ENCODE data around the gene VSIG4.
"Not testable (repeated sequence)": the region's sequence is repeated elsewhere in the genome, so short reads cannot be mapped to it uniquely, and the experiment has no call there.

Gene VSIG4

GRCh38 chrX:66007851-66008250, 32.0 kb downstream of the VSIG4 start:
- no peak for DNase-seq

GRCh38 chrX:66005830-66006449, 33.9 kb downstream of the VSIG4 start:
- DNase-seq = no peak

- DNase-seq = no peak
These were observed 34.7 kb downstream of the VSIG4 start for GRCh38 chrX:66004928-66005829.

- DNase-seq = no peak
These were observed 36.8 kb downstream of the VSIG4 start for GRCh38 chrX:66002824-66003680.

GRCh38 chrX:66001596-66001995, 38.3 kb downstream of the VSIG4 start:
- no peak for DNase-seq

- no peak for DNase-seq
These were observed 39.1 kb downstream of the VSIG4 start for GRCh38 chrX:66000628-66001272.

GRCh38 chrX:66000178-66000577, 39.7 kb downstream of the VSIG4 start:
- no peak for DNase-seq

- DNase-seq = no peak
These were observed 40.2 kb downstream of the VSIG4 start for GRCh38 chrX:65999563-66000148.

- no peak for DNase-seq
These were observed 40.8 kb downstream of the VSIG4 start for GRCh38 chrX:65999029-65999562.

GRCh38 chrX:65997978-65998717, 41.7 kb downstream of the VSIG4 start:
- DNase-seq = no peak

- no peak for DNase-seq
These were observed 45.1 kb downstream of the VSIG4 start for GRCh38 chrX:65994519-65995506.

GRCh38 chrX:65993915-65994460, 45.9 kb downstream of the VSIG4 start:
- DNase-seq = no peak

- DNase-seq = no peak
These were observed 46.5 kb downstream of the VSIG4 start for GRCh38 chrX:65993332-65993731.

- no peak for DNase-seq
These were observed 49.2 kb downstream of the VSIG4 start for GRCh38 chrX:65990702-65991101.

GRCh38 chrX:65987811-65988210, 52.1 kb downstream of the VSIG4 start:
- no peak for DNase-seq

- DNase-seq = no peak
These were observed 53.8 kb downstream of the VSIG4 start for GRCh38 chrX:65985922-65986588.

- no peak for DNase-seq
These were observed 54.7 kb downstream of the VSIG4 start for GRCh38 chrX:65985211-65985610.

- not testable (repeated sequence) for DNase-seq
These were observed 62.7 kb downstream of the VSIG4 start for GRCh38 chrX:65977161-65977560.

- no peak for DNase-seq
These were observed 63.7 kb downstream of the VSIG4 start for GRCh38 chrX:65976161-65976560.

All from DMS79 (cell line).